Activated T-cell treated with anti-CD3 and anti-CD28 coated beads, Interleukin-2, amount 50 U/mL, for 72 hours (primary cell): ENCODE data around the gene CAMTA2. TPM values are rescaled to one million over a fixed set of nuclear protein-coding genes. Genes with fewer than 3 reads are reported as not detected.

ENCODE experiments used
- ATAC-seq, 2 donors: fragments of 150-1000 bp; cut with Tn5 transposase; replicated peaks in 1 of 2; 2 replicates each; pipeline ENCODE4 v1.10.0; 2021; ENCODE audit warnings: moderate library complexity in 2 of 2, mild to moderate bottlenecking in 1 of 2
- DNase-seq, 2 donors: peaks; one replicate each; pipeline ENCODE4 v3.0.0; 2021 to 2022; ENCODE audit warnings: mixed read lengths in 1 of 2
- H3K27ac Mint-ChIP-seq: one replicate; pipeline ENCODE4 v1.8.0; 2022; ENCODE audit warnings: mild to moderate bottlenecking, moderate library complexity, mixed read lengths
- H3K27me3 Mint-ChIP-seq: one replicate; pipeline ENCODE4 v1.8.0; 2022; ENCODE audit warnings: low read depth, mixed read lengths
- H3K36me3 Mint-ChIP-seq, 2 donors: one replicate each; pipeline ENCODE4 v1.8.0; 2022; ENCODE audit warnings: mixed read lengths in 2 of 2, mild to moderate bottlenecking in 1 of 2; ENCODE audit not compliant: insufficient read depth in 2 of 2
- H3K4me1 Mint-ChIP-seq: one replicate; pipeline ENCODE4 v1.8.0; 2022; ENCODE audit warnings: low read depth, mixed read lengths
- H3K4me3 Mint-ChIP-seq, 2 donors: one replicate each; pipeline ENCODE4 v1.8.0; 2022; ENCODE audit warnings: mild to moderate bottlenecking in 2 of 2, mixed read lengths in 2 of 2, moderate library complexity in 2 of 2
- H3K9me3 Mint-ChIP-seq, 2 donors: one replicate each; pipeline ENCODE4 v1.8.0; 2022; ENCODE audit warnings: mixed read lengths in 2 of 2
- total RNA-seq, 2 donors: library from RNA; stranded (reverse); gene quantifications; one replicate each; pipeline ENCODE4 v1.2.3, GENCODE V29; 2022

CAMTA2 gene
- total RNA-seq, 2 donors from 2014 or later: 206 to 207 TPM

DNA sequence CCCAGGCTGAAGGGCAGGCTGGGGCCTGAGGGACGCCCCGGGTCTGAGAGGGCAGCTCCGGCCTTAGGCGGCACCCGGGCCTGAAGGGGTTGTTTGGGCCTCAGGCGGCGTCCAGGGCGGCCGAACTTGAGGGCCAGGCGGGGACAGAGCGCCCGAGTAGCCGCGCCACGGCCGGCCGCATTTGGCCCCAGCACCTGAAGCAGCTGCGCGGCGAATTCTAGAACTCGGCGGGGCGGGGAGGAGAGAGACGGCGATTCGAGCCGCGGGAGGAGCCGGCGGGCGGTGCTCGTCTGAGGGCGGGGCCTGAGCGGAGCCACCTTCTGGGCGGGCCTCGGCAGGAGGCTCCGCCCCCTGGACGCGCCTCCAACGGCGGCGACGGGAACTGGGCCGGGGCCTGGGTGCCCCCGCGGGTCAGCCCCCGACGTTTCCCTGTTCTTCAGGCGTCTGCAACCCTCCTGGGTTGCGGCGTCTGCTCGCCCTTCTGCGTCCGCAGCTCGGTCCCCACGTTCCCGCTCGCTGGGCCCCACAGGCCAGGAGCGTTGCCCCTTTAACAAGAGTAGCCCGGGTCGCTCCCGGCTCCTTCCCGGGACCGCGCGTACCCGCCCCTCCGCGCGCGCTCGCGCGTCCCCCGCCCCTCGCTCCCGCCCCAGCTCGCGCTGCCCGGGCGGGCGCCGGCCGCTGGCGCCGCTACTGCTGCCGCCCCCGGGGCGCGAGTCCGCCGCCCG lies 10.0 kb upstream of the CAMTA2 start, which contains the start of the genes INCA1 and KIF1C:
Gene INCA1 (minus strand): TSS at position 221 of the 725 bp plus-strand sequence. CDS start 3,085 bp downstream, outside the sequence.
Gene KIF1C (plus strand): TSS at position 649 of the 725 bp plus-strand sequence. CDS start 2,297 bp downstream, outside the sequence.
- Mint-ChIP-seq H3K36me3 (peaks cover 3 to 6% of the 10 kb centered on the region in 2 donors), H3K4me3 (peak within 1 kb of the TSS; percentile 93 to 95), H3K4me1 (peaks cover 35% of the 10 kb centered on the region), H3K27me3 (no peaks in the 10 kb centered on the region), H3K27ac (peak within 1 kb of the TSS; percentile 87), H3K9me3 (no peaks in the 10 kb centered on the region)
- DNase-seq (peak; percentile 94 to 95), ATAC-seq (peak; percentile 93 to 94)

DNA sequence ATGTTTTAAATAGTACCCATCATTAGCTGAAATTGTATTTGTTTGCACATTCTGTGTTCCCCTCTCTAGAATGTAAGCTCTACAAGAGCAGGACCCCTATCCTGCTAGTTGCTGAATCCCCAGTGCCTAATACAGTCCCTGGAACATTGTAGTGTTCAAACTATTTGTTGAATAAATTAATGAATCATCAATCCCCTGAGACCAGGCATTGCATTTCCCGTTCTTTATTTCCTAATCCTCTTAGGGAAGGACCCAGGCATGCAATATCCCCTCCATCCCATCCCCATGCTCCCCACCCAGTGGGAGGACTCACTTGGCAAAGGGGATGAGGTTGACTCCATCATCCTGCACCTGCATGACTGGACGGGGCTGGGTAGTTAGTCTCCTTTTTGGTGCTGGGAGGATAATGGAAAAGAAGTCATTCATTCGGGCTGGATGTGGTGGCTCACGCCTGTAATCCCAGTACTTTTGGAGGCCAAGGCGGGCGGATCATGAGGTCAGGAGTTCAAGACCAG lies 6.7 kb upstream of the CAMTA2 start:
- H3K27me3 Mint-ChIP-seq: no peaks in the 10 kb centered on the region
- no peak overlapping the region for H3K4me3 Mint-ChIP-seq
- no peaks in the 10 kb centered on the region for H3K9me3 Mint-ChIP-seq

DNA sequence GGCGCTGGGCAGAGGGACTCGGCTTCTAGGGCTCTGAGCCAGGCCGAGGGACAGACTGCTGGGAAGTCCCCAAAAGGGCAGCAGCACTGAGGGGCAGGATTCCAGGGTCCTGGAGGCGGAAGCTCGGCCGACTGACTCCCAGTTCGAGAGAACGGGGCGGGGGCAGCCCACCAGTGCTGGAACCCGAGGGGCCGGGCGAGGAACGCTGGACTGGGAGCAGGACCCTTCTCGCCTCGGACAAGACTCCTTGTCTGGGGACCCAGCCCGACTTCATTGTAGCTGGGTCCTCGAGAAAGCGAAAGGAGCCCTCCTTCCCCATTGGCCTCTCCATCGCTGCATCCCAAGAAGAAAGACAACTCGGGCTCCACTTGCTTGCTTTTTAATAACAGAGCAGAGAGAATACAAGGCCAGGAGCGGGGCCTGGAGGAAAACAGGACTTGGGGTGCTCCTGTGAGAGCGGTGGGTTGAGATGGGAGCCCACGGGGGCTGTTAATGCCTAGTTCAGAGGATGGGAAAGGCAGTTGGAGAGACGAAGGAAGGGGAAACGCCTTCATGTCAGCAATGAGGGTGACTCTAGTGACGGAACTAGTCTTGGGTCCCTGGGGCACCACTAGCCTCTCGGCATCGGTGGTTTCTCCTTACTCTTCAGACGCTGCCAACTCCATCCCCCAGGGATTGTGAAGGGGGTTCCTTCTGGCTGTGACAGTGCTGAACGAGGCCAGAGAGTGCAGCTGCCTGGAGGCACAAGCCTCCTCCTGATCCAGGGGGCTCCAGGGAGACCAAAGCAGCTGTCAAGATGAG lies 492 bp upstream of the CAMTA2 start:
- Mint-ChIP-seq H3K36me3 (peaks cover 3 to 4% of the 10 kb centered on the region in 2 donors), H3K4me1 (peaks cover 49% of the 10 kb centered on the region), H3K4me3 (peak overlapping the region; percentile 97 to 99), H3K27ac (peak overlapping the region; percentile 98), H3K9me3 (no peaks in the 10 kb centered on the region), H3K27me3 (no peaks in the 10 kb centered on the region)
- ATAC-seq (no peak), DNase-seq (peak in 1 of 2 donors; percentile 18)

More for the DNA sequence above, 6.7 kb upstream of the CAMTA2 start:
- H3K27ac Mint-ChIP-seq: no peak overlapping the region
- H3K36me3 Mint-ChIP-seq: peaks cover 0 to 3% of the 10 kb centered on the region in 2 donors
- DNase-seq (no peak), ATAC-seq (no peak)
- peaks cover 41% of the 10 kb centered on the region for H3K4me1 Mint-ChIP-seq

DNA sequence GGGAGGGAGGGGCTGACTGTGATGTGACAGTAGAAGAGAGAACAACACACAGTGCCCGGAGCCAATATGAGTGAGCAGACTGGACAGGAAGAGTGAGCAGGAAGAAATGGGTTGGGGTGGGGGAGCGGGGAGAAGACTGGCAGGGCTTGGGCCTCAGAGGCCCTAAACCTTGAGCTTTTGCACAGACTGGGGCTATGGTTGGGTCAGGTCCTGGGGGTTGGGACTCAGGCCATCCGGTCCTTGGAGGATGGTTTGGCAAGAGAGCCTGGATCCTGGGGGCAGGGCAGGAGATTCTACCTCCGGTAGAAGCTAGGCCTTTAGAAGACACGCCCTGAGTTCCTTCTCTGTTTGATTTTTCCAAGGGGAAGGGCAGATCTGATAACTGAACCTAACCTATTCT lies 1.1 kb downstream of the CAMTA2 start:
- H3K36me3 Mint-ChIP-seq: peaks cover 1 to 3% of the 10 kb centered on the region in 2 donors
- ATAC-seq (no peak), DNase-seq (peak in 1 of 2 donors; percentile 21)
- H3K27ac Mint-ChIP-seq: peak overlapping the region; percentile 71
- H3K27me3 Mint-ChIP-seq: no peaks in the 10 kb centered on the region
- H3K4me1 Mint-ChIP-seq: peaks cover 44% of the 10 kb centered on the region
- no peaks in the 10 kb centered on the region for H3K9me3 Mint-ChIP-seq
- H3K4me3 Mint-ChIP-seq: peak overlapping the region; percentile 97 to 99

DNA sequence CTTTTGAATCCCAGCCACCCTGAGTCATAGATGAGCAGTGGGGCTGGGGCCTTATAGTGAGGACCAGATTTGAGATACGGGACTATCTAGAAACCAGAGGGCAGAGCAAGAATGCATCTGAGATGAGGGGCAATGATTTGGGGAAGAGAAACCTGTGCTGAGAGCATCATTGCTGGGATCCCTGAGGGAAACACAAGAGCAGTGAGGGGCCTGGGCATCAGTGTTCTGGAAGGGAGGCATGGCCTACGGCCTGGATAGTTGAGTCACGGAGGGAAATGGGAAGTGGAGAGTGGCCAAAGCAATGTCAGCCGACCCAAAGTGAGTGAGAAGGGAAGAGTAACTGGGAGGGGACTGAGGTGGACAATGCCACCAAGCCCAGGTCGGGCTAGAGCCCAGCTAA lies 5.2 kb downstream of the CAMTA2 start:
- H3K36me3 Mint-ChIP-seq: peaks cover 9 to 13% of the 10 kb centered on the region in 2 donors

GRCh38 chr17:4980644-4981216 lies 6.7 kb downstream of the CAMTA2 start:
- peak overlapping the region in 1 of 2 donors; percentile 8 for H3K4me3 Mint-ChIP-seq

More for the DNA sequence above, 5.2 kb downstream of the CAMTA2 start:
- Mint-ChIP-seq H3K27me3 (no peaks in the 10 kb centered on the region), H3K4me1 (peaks cover 29% of the 10 kb centered on the region), H3K27ac (no peak overlapping the region), H3K9me3 (no peaks in the 10 kb centered on the region), H3K4me3 (no peak overlapping the region)
- ATAC-seq: no peak
- no peak for DNase-seq

GRCh38 chr17:4978726-4979125 lies 8.7 kb downstream of the CAMTA2 start:
- H3K27me3 Mint-ChIP-seq: no peaks in the 10 kb centered on the region
- peaks cover 12% of the 10 kb centered on the region for H3K4me1 Mint-ChIP-seq
- DNase-seq (no peak), ATAC-seq (no peak)
- no peaks in the 10 kb centered on the region for H3K9me3 Mint-ChIP-seq
- H3K36me3 Mint-ChIP-seq: peaks cover 11 to 26% of the 10 kb centered on the region in 2 donors
- H3K27ac Mint-ChIP-seq: no peak overlapping the region
- H3K4me3 Mint-ChIP-seq: no peak overlapping the region

More at GRCh38 chr17:4980644-4981216, 6.7 kb downstream of the CAMTA2 start:
- Mint-ChIP-seq H3K4me1 (peaks cover 18% of the 10 kb centered on the region), H3K27ac (peak overlapping the region; percentile 85), H3K9me3 (no peaks in the 10 kb centered on the region), H3K27me3 (no peaks in the 10 kb centered on the region), H3K36me3 (peaks cover 9 to 14% of the 10 kb centered on the region in 2 donors)
- ATAC-seq (peak; percentile 83 to 87), DNase-seq (peak; percentile 55 to 68)

GRCh38 chr17:4974115-4974670 lies 13.3 kb downstream of the CAMTA2 start:
- Mint-ChIP-seq H3K27ac (peak overlapping the region; percentile 75), H3K36me3 (peaks cover 13 to 40% of the 10 kb centered on the region in 2 donors), H3K27me3 (no peaks in the 10 kb centered on the region), H3K9me3 (no peaks in the 10 kb centered on the region), H3K4me3 (no peak overlapping the region), H3K4me1 (peaks cover 26% of the 10 kb centered on the region)
- DNase-seq (no peak), ATAC-seq (no peak)

DNA sequence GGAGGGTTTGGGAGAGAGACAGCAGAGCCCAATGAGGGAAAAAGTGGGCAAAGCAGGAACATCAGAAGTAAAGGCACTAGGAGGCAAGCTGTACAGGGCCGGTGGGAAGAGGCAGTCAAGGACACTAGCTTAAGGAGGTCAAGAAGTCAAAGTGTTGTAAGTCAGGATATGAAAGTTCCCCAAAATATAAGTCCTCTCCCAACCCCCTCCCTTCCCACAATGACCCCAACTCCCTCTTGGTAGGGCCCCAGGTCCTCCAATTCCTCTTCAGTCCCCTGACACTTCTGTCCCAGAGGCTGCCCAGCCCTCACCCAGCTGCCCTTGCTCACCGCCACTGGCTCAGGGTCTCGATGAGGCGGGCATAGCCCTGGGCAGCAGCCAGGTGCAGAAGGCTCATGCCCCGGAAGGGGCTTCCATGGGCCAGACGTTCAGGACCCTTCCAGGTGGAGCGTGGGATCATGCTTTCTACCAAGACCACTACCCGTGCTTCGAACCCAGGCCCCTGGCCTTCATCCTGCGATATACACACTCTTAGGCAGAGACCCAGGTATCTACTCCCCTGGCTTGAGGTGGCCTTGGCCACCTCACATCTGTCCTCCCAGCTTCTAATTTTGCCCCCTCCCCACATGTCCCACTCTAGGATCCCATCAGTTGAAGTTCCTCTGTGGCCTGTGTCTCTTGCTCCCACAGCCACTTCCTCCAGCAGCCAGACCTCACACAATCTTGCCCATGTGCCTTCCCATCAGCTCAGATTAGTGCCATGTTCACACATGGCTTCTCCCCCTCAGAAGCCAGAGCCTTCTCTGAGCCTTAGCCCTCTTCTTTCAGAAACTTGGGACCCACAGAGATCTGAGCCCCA lies 14.0 kb downstream of the CAMTA2 start:
- Mint-ChIP-seq H3K27me3 (no peaks in the 10 kb centered on the region), H3K9me3 (no peaks in the 10 kb centered on the region), H3K4me1 (peaks cover 33% of the 10 kb centered on the region), H3K27ac (peak overlapping the region; percentile 20), H3K4me3 (no peak overlapping the region), H3K36me3 (peaks cover 14 to 38% of the 10 kb centered on the region in 2 donors)
- DNase-seq (no peak), ATAC-seq (no peak)

DNA sequence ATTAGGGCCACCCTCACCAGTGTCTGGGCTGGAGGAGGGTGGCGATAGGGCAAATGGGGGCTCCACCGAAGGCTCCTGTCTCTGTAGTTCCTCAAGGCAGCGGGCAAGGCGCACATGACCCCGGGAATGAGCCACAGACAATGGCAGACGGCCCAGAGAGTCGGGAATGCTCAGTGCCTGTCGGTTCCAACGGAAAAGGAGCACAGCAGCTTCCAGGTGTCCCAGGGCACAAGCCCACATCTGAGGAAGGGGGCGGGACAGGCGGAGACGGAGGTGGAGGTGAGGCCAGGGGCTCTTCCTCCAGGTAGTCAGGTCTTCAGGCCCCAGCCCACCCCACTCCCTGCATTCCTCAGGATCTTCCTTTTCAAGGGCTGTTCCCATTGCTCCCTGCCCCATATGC lies 14.7 kb downstream of the CAMTA2 start:
- DNase-seq: no peak
- Mint-ChIP-seq H3K9me3 (no peaks in the 10 kb centered on the region), H3K4me1 (peaks cover 33% of the 10 kb centered on the region), H3K4me3 (no peak overlapping the region), H3K36me3 (peaks cover 14 to 38% of the 10 kb centered on the region in 2 donors), H3K27me3 (no peaks in the 10 kb centered on the region), H3K27ac (no peak overlapping the region)
- no peak for ATAC-seq

DNA sequence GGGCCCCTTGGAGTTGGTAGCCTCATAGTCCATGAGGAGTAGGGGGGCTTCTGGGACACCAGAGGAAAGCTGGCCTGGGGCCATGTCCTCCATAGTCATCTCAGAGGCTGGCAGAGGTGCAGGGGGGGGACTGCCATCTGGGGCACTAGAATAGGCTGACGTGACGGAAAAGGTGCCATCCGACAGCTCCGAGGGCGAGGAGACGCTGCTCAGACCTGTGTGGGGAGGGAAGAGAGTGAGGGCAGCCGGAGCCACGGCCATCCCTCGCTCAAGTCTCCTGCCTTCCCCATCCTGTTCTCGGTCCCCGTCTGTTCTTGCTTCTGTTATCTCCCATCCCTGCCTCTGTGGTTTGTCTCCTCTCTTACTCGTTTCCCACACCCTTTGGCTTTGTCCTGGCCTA lies 15.2 kb downstream of the CAMTA2 start:
- Mint-ChIP-seq H3K4me1 (peaks cover 33% of the 10 kb centered on the region), H3K27ac (no peak overlapping the region), H3K36me3 (peaks cover 14 to 38% of the 10 kb centered on the region in 2 donors), H3K4me3 (no peak overlapping the region), H3K27me3 (no peaks in the 10 kb centered on the region), H3K9me3 (no peaks in the 10 kb centered on the region)
- DNase-seq (no peak), ATAC-seq (no peak)

GRCh38 chr17:4971826-4972225 lies 15.6 kb downstream of the CAMTA2 start:
- no peak for ATAC-seq
- peaks cover 33% of the 10 kb centered on the region for H3K4me1 Mint-ChIP-seq
- no peak for DNase-seq
- peaks cover 14 to 38% of the 10 kb centered on the region in 2 donors for H3K36me3 Mint-ChIP-seq
- no peak overlapping the region for H3K4me3 Mint-ChIP-seq
- peak overlapping the region; percentile 33 for H3K27ac Mint-ChIP-seq
- H3K9me3 Mint-ChIP-seq: no peaks in the 10 kb centered on the region
- H3K27me3 Mint-ChIP-seq: no peaks in the 10 kb centered on the region
